ENCODE results near the gene NLK.

DNA sequence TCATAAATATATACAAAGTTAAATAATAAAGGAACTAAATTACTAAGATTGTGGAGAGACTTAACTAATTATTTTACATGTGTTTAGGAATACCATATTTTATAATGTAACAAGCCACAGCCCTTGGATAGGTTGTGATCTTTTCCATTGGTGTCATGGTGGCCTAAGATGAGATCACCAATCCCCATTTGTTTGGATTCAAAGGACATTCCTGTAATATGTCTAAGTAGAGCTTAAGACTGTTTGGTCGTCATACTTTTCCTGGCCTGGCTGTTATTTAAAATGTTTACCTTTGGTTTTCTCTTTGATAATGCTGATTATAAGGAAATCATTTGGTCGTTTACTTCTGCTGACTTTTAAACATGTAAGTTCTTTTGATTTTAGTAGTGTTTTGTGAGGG is 118.1 kb downstream of the NLK start:
- TF ChIP-seq, protein P1, sequence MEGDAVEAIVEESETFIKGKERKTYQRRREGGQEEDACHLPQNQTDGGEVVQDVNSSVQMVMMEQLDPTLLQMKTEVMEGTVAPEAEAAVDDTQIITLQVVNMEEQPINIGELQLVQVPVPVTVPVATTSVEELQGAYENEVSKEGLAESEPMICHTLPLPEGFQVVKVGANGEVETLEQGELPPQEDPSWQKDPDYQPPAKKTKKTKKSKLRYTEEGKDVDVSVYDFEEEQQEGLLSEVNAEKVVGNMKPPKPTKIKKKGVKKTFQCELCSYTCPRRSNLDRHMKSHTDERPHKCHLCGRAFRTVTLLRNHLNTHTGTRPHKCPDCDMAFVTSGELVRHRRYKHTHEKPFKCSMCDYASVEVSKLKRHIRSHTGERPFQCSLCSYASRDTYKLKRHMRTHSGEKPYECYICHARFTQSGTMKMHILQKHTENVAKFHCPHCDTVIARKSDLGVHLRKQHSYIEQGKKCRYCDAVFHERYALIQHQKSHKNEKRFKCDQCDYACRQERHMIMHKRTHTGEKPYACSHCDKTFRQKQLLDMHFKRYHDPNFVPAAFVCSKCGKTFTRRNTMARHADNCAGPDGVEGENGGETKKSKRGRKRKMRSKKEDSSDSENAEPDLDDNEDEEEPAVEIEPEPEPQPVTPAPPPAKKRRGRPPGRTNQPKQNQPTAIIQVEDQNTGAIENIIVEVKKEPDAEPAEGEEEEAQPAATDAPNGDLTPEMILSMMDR (IDR thresholded peaks at IDR 0.05 in 2 of 3, conservative IDR thresholded peaks at IDR 0.05 in 1 of 3; ENCODE audit: borderline replicate concordance in 1 of 3, insufficient read depth in 1 of 3, low read depth in 2 of 3, low read length in 2 of 3): no peak
- no peak for TF ChIP-seq POLR2A (IDR thresholded peaks at IDR 0.05; ENCODE audit: borderline replicate concordance, extremely low read depth, insufficient read depth, insufficient read length)
- no peak for TF ChIP-seq EZH2 (IDR thresholded peaks at IDR 0.05)
- TF ChIP-seq SIN3A (IDR thresholded peaks at IDR 0.05; ENCODE audit: low read depth): no peak
- TF ChIP-seq, protein P2, sequence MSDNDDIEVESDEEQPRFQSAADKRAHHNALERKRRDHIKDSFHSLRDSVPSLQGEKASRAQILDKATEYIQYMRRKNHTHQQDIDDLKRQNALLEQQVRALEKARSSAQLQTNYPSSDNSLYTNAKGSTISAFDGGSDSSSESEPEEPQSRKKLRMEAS (IDR thresholded peaks at IDR 0.05): no peak
- no peak for TF ChIP-seq SP1 (IDR thresholded peaks at IDR 0.05; ENCODE audit: low read depth)
- TF ChIP-seq SRF (IDR thresholded peaks at IDR 0.05; ENCODE audit: low read depth): no peak
- TF ChIP-seq POLR2AphosphoS5 (IDR thresholded peaks at IDR 0.05; ENCODE audit: low read depth, low read length): no peak
- TF ChIP-seq ZNF274 (IDR thresholded peaks at IDR 0.05; ENCODE audit: low read depth, low read length): no peak
- TF ChIP-seq RAD21 (IDR thresholded peaks at IDR 0.05; ENCODE audit: low read depth): no peak
- TF ChIP-seq JUND (IDR thresholded peaks at IDR 0.05): no peak
- TF ChIP-seq CEBPB (IDR thresholded peaks at IDR 0.05; ENCODE audit: low read depth): no peak
- TF ChIP-seq YY1 (IDR thresholded peaks at IDR 0.05; ENCODE audit: extremely low read depth, insufficient replicate concordance, low read depth, low read length): no peak

Measured in HCT116 (cell line).